Endometrial microvascular endothelial cells (primary cell): ENCODE measurements around the gene CSTF2T. TPM values are rescaled to one million over a fixed set of nuclear protein-coding genes. Genes with fewer than 3 reads are reported as not detected.
"Not testable (repeated sequence)": the region's sequence is repeated elsewhere in the genome, so short reads cannot be mapped to it uniquely, and the experiment has no call there.

ENCODE experiments used
- in situ Hi-C: cut with HindIII; loops from 2 replicates; pipeline ENCODE4 v1.10.0; 2017; ENCODE audit warnings: low sequenced_read_pairs, low pct_unique_long_range_greater_than_20kb; ENCODE audit errors: inconsistent ontology term
- total RNA-seq: library from RNA; depleted of rRNA; stranded (reverse); fragments of >200 nt; gene quantifications from one replicate; pipeline ENCODE4 v1.2.3, GENCODE V29; 2015; ENCODE audit errors: inconsistent ontology term

CSTF2T gene
- total RNA-seq, 1 donor from 2014 or later = 24.4 TPM

- in situ Hi-C loops = no loop called here
Observed at GRCh38 chr10:51700228-51700817, 928 bp upstream of the CSTF2T start.

GRCh38 chr10:51699145-51699474 is 285 bp downstream of the CSTF2T start:
- in situ Hi-C loops = no loop called here

- in situ Hi-C loops = no loop called here
Observed at GRCh38 chr10:51698473-51699063, 827 bp downstream of the CSTF2T start.

GRCh38 chr10:51696251-51696650 is 3.1 kb downstream of the CSTF2T start:
- in situ Hi-C loops = no loop called here

GRCh38 chr10:51694086-51694768 is 5.2 kb downstream of the CSTF2T start:
- in situ Hi-C loops = no loop called here

- in situ Hi-C loops = no loop called here
Observed at GRCh38 chr10:51691135-51691534, 8.3 kb downstream of the CSTF2T start.

- in situ Hi-C loops = no loop called here
Observed at GRCh38 chr10:51689536-51689935, 9.9 kb downstream of the CSTF2T start.

- in situ Hi-C loops = not testable (repeated sequence)
Observed at GRCh38 chr10:51688826-51689225, 10.6 kb downstream of the CSTF2T start.

GRCh38 chr10:51687296-51687695 is 12.1 kb downstream of the CSTF2T start:
- in situ Hi-C loops = no loop called here

GRCh38 chr10:51685768-51686167 is 13.6 kb downstream of the CSTF2T start:
- in situ Hi-C loops = no loop called here

GRCh38 chr10:51683031-51683691 is 16.2 kb downstream of the CSTF2T start:
- in situ Hi-C loops = no loop called here

GRCh38 chr10:51679841-51680240 is 19.6 kb downstream of the CSTF2T start:
- in situ Hi-C loops = no loop called here

- in situ Hi-C loops = no loop called here
Observed at GRCh38 chr10:51675088-51675487, 24.3 kb downstream of the CSTF2T start.

- in situ Hi-C loops = no loop called here
Observed at GRCh38 chr10:51672039-51672535, 27.3 kb downstream of the CSTF2T start.

GRCh38 chr10:51669041-51669440 is 30.4 kb downstream of the CSTF2T start:
- in situ Hi-C loops = no loop called here

- in situ Hi-C loops = no loop called here
Observed at GRCh38 chr10:51668336-51668689, 31.1 kb downstream of the CSTF2T start.

- in situ Hi-C loops = no loop called here
Observed at GRCh38 chr10:51667678-51668335, 31.6 kb downstream of the CSTF2T start.

- in situ Hi-C loops = no loop called here
Observed at GRCh38 chr10:51666456-51666855, 32.9 kb downstream of the CSTF2T start.

GRCh38 chr10:51663086-51663485 is 36.3 kb downstream of the CSTF2T start:
- in situ Hi-C loops = no loop called here
